ENCODE data around the gene TIGD3.
A peak's percentile ranks its signal among the peaks of the same experiment; 100 is the strongest.

- peak; percentile 92 to 97 (median 96) for TF ChIP-seq CTCF (IDR thresholded peaks at IDR 0.05)
- no peak for TF ChIP-seq POLR2A (IDR thresholded peaks at IDR 0.05)
These were observed 39.2 kb upstream of the TIGD3 start for GRCh38 chr11:65315204-65315865.

All from right lobe of liver (tissue), 4 donors.